ENCODE results near the gene OR2T2.
"Not testable (repeated sequence)": the region's sequence is repeated elsewhere in the genome, so short reads cannot be mapped to it uniquely, and the experiment has no call there.

- not testable (repeated sequence) for TF ChIP-seq POLR2AphosphoS5, CTCF (IDR thresholded peaks at IDR 0.05)
Observed at GRCh38 chr1:248442500-248443277, 2.7 kb upstream of the OR2T2 start.

Measured in sigmoid colon (tissue), 4 donors.